ENCODE measurements around the gene RERG.

RERG gene

GRCh38 chr12:15142711-15143110 lies 78.5 kb downstream of the RERG start:
- no peak for TF ChIP-seq CTCF (IDR thresholded peaks at IDR 0.05; ENCODE audit: low read length)
- no peak for TF ChIP-seq EZH2phosphoT487 (IDR thresholded peaks at IDR 0.05; ENCODE audit: low read length)
- no peak for TF ChIP-seq EZH2 (optimal IDR thresholded peaks at IDR 0.05; ENCODE audit: low read depth, low read length)
- H3K9me3 ChIP-seq (replicated peaks; ENCODE audit: insufficient read depth, low read length) = no peaks in the 10 kb centered on the region
- H3K9ac ChIP-seq (ENCODE audit: low read length) = no peak overlapping the region
- no peaks in the 10 kb centered on the region for H3K9me2 ChIP-seq (replicated peaks; ENCODE audit: insufficient read depth, low read length)
- no peak overlapping the region for H3K4me2 ChIP-seq (ENCODE audit: low read depth, low read length)
- DNase-seq = no peak
- H4K20me1 ChIP-seq (ENCODE audit: insufficient read depth, low read length) = no peaks in the 10 kb centered on the region
- no peaks in the 10 kb centered on the region for H3K36me3 ChIP-seq (replicated peaks; ENCODE audit: insufficient read depth, low read length)
- H3K27me3 ChIP-seq (replicated peaks; ENCODE audit: insufficient read depth, low read length) = no peaks in the 10 kb centered on the region
- H3K4me3 ChIP-seq (ENCODE audit: low read length) = no peak overlapping the region
- H3K79me2 ChIP-seq (ENCODE audit: low read length) = no peaks in the 10 kb centered on the region
- no peak overlapping the region for H2AFZ ChIP-seq (ENCODE audit: low read length)
- H3K4me1 ChIP-seq (ENCODE audit: low read length) = no peaks in the 10 kb centered on the region
- no peak overlapping the region for H3K27ac ChIP-seq (ENCODE audit: low read length)
- no peaks in the 10 kb centered on the region for H3F3A ChIP-seq (ENCODE audit: insufficient read depth, low read length)

GRCh38 chr12:15131431-15131830 lies 89.8 kb downstream of the RERG start:
- Histone ChIP-seq H3K4me2 (ENCODE audit: low read depth, low read length) (no peak overlapping the region), H2AFZ (ENCODE audit: low read length) (no peak overlapping the region), H3K36me3 (replicated peaks; ENCODE audit: insufficient read depth, low read length) (no peaks in the 10 kb centered on the region), H4K20me1 (ENCODE audit: insufficient read depth, low read length) (no peaks in the 10 kb centered on the region), H3K27ac (ENCODE audit: low read length) (no peak overlapping the region), H3K4me3 (ENCODE audit: low read length) (no peak overlapping the region), H3F3A (ENCODE audit: insufficient read depth, low read length) (no peaks in the 10 kb centered on the region), H3K4me1 (ENCODE audit: low read length) (no peaks in the 10 kb centered on the region), H3K27me3 (replicated peaks; ENCODE audit: insufficient read depth, low read length) (no peaks in the 10 kb centered on the region), H3K9me3 (replicated peaks; ENCODE audit: insufficient read depth, low read length) (no peaks in the 10 kb centered on the region), H3K9ac (ENCODE audit: low read length) (no peak overlapping the region), H3K9me2 (replicated peaks; ENCODE audit: insufficient read depth, low read length) (no peaks in the 10 kb centered on the region), H3K79me2 (ENCODE audit: low read length) (no peaks in the 10 kb centered on the region)
- TF ChIP-seq EZH2 (optimal IDR thresholded peaks at IDR 0.05; ENCODE audit: low read depth, low read length) (no peak), EZH2phosphoT487 (IDR thresholded peaks at IDR 0.05; ENCODE audit: low read length) (no peak)
- no peak for DNase-seq

- TF ChIP-seq EZH2 (optimal IDR thresholded peaks at IDR 0.05; ENCODE audit: low read depth, low read length) (no peak), EZH2phosphoT487 (IDR thresholded peaks at IDR 0.05; ENCODE audit: low read length) (no peak), CTCF (IDR thresholded peaks at IDR 0.05; ENCODE audit: low read length) (no peak)
- Histone ChIP-seq H3K9me3 (replicated peaks; ENCODE audit: insufficient read depth, low read length) (no peaks in the 10 kb centered on the region), H3K4me2 (ENCODE audit: low read depth, low read length) (no peak overlapping the region), H2AFZ (ENCODE audit: low read length) (no peak overlapping the region), H3F3A (ENCODE audit: insufficient read depth, low read length) (no peaks in the 10 kb centered on the region), H3K4me3 (ENCODE audit: low read length) (no peak overlapping the region), H3K4me1 (ENCODE audit: low read length) (no peaks in the 10 kb centered on the region), H3K36me3 (replicated peaks; ENCODE audit: insufficient read depth, low read length) (no peaks in the 10 kb centered on the region), H3K9me2 (replicated peaks; ENCODE audit: insufficient read depth, low read length) (no peaks in the 10 kb centered on the region), H4K20me1 (ENCODE audit: insufficient read depth, low read length) (no peaks in the 10 kb centered on the region), H3K27ac (ENCODE audit: low read length) (no peak overlapping the region), H3K79me2 (ENCODE audit: low read length) (no peaks in the 10 kb centered on the region), H3K9ac (ENCODE audit: low read length) (no peak overlapping the region), H3K27me3 (replicated peaks; ENCODE audit: insufficient read depth, low read length) (no peaks in the 10 kb centered on the region)
- no peak for DNase-seq
Measured at GRCh38 chr12:15130541-15130940, 90.7 kb downstream of the RERG start.

GRCh38 chr12:15123401-15123800 lies 97.8 kb downstream of the RERG start:
- Histone ChIP-seq H3K4me1 (ENCODE audit: low read length) (peaks cover 11% of the 10 kb centered on the region), H3K4me2 (ENCODE audit: low read depth, low read length) (no peak overlapping the region), H2AFZ (ENCODE audit: low read length) (no peak overlapping the region), H3K36me3 (replicated peaks; ENCODE audit: insufficient read depth, low read length) (no peaks in the 10 kb centered on the region), H3K9me3 (replicated peaks; ENCODE audit: insufficient read depth, low read length) (no peaks in the 10 kb centered on the region), H3K27ac (ENCODE audit: low read length) (no peak overlapping the region), H3K79me2 (ENCODE audit: low read length) (no peaks in the 10 kb centered on the region), H3K27me3 (replicated peaks; ENCODE audit: insufficient read depth, low read length) (no peaks in the 10 kb centered on the region), H3K4me3 (ENCODE audit: low read length) (no peak overlapping the region), H4K20me1 (ENCODE audit: insufficient read depth, low read length) (no peaks in the 10 kb centered on the region), H3K9me2 (replicated peaks; ENCODE audit: insufficient read depth, low read length) (no peaks in the 10 kb centered on the region), H3K9ac (ENCODE audit: low read length) (no peak overlapping the region), H3F3A (ENCODE audit: insufficient read depth, low read length) (no peaks in the 10 kb centered on the region)
- TF ChIP-seq EZH2 (optimal IDR thresholded peaks at IDR 0.05; ENCODE audit: low read depth, low read length) (no peak), EZH2phosphoT487 (IDR thresholded peaks at IDR 0.05; ENCODE audit: low read length) (no peak), CTCF (IDR thresholded peaks at IDR 0.05; ENCODE audit: low read length) (no peak)
- DNase-seq = no peak
